Activated B cell treated with CpG ODN at 0.5 μM for 24 hours (primary cell): ENCODE data around the gene PDCD4. TPM values are rescaled to one million over a fixed set of nuclear protein-coding genes. Genes with fewer than 3 reads are reported as not detected.

ENCODE experiments used
- ATAC-seq: fragments of 200-7000 bp; cut with Tn5 transposase; one replicate; pipeline ENCODE4 v1.10.0; 2021; ENCODE audit warnings: low read depth, mild to moderate bottlenecking, moderate library complexity
- CTCF ChIA-PET: fragments of 350-600 bp; sonication (Branson Sonifier 250); formaldehyde crosslinking; loops from one replicate; lab custom pipeline; 2021; ENCODE audit warnings: antibody characterized with exemption; lab: Charles Lee
- POLR2A ChIA-PET: fragments of 350-600 bp; sonication (Branson Sonifier 250); formaldehyde crosslinking; loops from one replicate; lab custom pipeline; 2021; ENCODE audit warnings: antibody characterized with exemption; lab: Charles Lee
- DNase-seq: peaks from one replicate; pipeline ENCODE4 v3.0.0; 2022
- H3K27ac Mint-ChIP-seq: one replicate; pipeline ENCODE4 v1.8.0; 2020; ENCODE audit warnings: mixed read lengths
- H3K27me3 Mint-ChIP-seq: one replicate; pipeline ENCODE4 v1.8.0; 2021; ENCODE audit warnings: mixed read lengths
- H3K36me3 Mint-ChIP-seq: one replicate; pipeline ENCODE4 v1.8.0; 2021; ENCODE audit warnings: low read depth, mixed read lengths
- H3K4me1 Mint-ChIP-seq: one replicate; pipeline ENCODE4 v1.8.0; 2021; ENCODE audit warnings: mixed read lengths
- H3K4me3 Mint-ChIP-seq: one replicate; pipeline ENCODE4 v1.8.0; 2020; ENCODE audit warnings: mild to moderate bottlenecking, mixed read lengths
- H3K9me3 Mint-ChIP-seq: one replicate; pipeline ENCODE4 v1.8.0; 2020; ENCODE audit warnings: mixed read lengths
- intact Hi-C: fragments of 100-400 bp; cut with micrococcal nuclease; formaldehyde crosslinking; loops from one replicate; pipeline ENCODE4 v1.15.1; 2024
- total RNA-seq: library from RNA; stranded (reverse); gene quantifications from 2 replicates; pipeline ENCODE4 v1.2.3, GENCODE V29; 2022
- TF ChIP-seq, protein P1 (sequence below): fragments of 200-600 bp; IDR thresholded peaks from one replicate; pipeline ENCODE4 v1.8.0; 2022; ENCODE audit warnings: antibody characterized with exemption, mild to moderate bottlenecking

Gene PDCD4
- total RNA-seq, 1 donor from 2014 or later, result 143 TPM

DNA sequence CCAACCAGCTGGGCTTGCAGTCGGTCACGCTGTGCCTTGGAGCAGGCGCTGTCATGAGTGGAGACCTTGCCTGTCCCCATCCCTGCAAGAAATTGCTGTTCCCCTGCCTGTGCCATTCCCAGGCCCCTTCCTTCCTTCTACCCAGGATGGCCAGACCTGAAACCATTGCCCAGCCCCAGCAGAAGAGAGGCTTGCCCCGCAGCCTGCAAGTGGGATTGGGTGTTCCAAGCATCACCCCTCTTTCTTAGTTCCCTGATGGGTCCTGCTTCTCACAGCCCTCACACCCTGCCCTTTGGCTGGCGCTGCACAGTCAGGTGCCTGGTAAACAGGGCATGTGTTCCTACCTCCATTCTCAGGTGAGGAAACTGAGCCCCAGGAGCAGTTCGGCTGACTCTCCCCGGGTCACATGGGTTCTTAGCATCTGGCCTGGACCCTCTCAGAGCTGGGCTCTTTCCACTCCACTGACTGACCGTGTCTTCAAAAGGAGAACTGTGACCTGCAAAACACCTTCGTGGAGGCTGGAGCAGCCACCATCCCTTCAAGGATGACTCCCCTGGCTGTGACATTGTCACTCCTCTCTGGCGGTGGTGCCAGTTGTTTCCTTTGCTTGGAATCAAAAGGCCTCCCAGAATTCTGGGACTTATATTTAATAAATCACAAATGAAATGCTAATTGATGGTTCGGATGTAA, 41.9 kb upstream of the PDCD4 start:
- Mint-ChIP-seq H3K9me3 (no peaks in the 10 kb centered on the region), H3K36me3 (no peaks in the 10 kb centered on the region), H3K4me3 (no peak overlapping the region), H3K4me1 (peaks cover 26% of the 10 kb centered on the region), H3K27me3 (no peaks in the 10 kb centered on the region), H3K27ac (no peak overlapping the region)
- intact Hi-C loops, result no loop called here
- DNase-seq (no peak), ATAC-seq (peak; percentile 66)
- ChIA-PET CTCF (no interaction called here), POLR2A (interaction anchor here (0.8 to 1.1 kb wide), 2 partner anchors 12 to 16 kb away, joined by 3 to 5 read pairs; no protein-coding TSS in a partner anchor)
- TF ChIP-seq, protein P1, sequence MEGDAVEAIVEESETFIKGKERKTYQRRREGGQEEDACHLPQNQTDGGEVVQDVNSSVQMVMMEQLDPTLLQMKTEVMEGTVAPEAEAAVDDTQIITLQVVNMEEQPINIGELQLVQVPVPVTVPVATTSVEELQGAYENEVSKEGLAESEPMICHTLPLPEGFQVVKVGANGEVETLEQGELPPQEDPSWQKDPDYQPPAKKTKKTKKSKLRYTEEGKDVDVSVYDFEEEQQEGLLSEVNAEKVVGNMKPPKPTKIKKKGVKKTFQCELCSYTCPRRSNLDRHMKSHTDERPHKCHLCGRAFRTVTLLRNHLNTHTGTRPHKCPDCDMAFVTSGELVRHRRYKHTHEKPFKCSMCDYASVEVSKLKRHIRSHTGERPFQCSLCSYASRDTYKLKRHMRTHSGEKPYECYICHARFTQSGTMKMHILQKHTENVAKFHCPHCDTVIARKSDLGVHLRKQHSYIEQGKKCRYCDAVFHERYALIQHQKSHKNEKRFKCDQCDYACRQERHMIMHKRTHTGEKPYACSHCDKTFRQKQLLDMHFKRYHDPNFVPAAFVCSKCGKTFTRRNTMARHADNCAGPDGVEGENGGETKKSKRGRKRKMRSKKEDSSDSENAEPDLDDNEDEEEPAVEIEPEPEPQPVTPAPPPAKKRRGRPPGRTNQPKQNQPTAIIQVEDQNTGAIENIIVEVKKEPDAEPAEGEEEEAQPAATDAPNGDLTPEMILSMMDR, result no peak

DNA sequence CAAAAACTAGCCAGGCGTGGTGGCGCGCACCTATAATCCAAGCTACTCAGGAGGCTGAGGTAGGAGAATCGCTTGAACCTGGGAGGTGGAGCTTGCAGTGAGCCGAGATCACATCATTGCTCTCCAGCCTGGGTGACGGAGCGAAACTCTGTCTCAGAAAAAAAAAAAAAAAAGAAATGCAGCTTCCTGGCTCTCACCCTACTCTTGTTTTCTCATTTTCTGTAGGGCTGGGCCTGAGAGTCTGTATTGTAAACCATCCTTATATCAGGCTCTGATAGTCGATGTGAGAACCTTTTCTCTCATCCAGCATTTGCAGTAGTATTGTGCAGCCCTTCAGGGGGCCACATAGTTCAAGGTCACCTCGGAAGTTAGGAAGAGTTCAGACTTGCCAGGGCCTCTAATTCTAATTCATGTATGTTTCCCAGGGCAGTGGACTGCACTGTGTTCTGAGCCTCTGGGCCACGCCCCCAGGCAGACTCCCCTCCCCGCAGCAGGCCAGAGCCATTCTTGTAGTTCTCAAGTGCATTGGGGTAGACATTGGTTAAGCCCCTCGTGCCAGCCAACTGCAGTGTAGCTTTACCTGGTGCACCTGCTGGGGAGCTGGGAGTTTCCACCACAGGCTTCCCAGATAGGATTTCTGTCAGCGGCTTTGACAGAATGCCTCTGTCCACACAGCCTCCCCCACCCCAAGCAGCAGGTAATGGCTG, 38.3 kb upstream of the PDCD4 start:
- POLR2A ChIA-PET, result interaction anchor here (1.4 kb wide), 1 partner anchor 9 kb away, joined by 3 read pairs; no protein-coding TSS in a partner anchor
- Mint-ChIP-seq H3K9me3 (no peaks in the 10 kb centered on the region), H3K4me3 (no peak overlapping the region), H3K27me3 (no peaks in the 10 kb centered on the region), H3K36me3 (no peaks in the 10 kb centered on the region), H3K4me1 (peaks cover 33% of the 10 kb centered on the region), H3K27ac (no peak overlapping the region)
- intact Hi-C loops, result no loop called here
- TF ChIP-seq, protein P1, result no peak
- DNase-seq (no peak), ATAC-seq (no peak)
- CTCF ChIA-PET, result no interaction called here

DNA sequence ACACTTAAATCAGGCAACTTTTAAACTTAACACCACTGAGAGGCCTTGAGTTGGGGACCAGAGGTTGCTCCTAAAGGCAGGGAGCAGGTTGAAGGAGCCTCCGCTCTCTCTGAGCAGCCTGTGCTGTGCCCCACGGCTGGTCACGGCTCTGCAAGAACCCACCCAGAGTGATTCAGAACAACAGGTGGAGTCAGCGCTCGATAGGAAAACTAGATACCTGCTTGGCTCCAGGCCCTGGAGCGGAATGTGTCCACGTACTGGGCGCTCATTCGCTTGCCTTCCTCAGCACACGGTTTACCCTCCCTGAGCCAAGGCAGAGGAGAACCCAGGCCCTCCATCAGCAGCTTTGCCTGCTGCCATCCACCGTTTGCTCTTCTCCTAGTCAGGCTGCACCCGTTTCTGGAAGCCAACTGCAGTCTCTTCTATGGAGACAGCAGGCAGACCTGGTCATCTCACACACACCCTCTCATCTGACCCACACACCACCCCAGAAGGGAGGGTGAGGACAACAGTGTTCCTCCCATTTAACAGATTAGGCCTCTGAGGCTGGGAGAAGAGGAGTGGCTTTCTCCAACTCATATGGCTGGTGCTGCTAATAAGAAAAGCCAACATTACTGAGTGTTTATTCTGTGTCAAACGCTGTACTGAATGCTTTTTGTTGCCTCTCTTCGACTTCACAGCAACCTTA, 37.6 kb upstream of the PDCD4 start:
- Mint-ChIP-seq H3K4me3 (no peak overlapping the region), H3K4me1 (peaks cover 33% of the 10 kb centered on the region), H3K36me3 (no peaks in the 10 kb centered on the region), H3K27me3 (no peaks in the 10 kb centered on the region), H3K27ac (no peak overlapping the region), H3K9me3 (no peaks in the 10 kb centered on the region)
- DNase-seq (no peak), ATAC-seq (no peak)
- POLR2A ChIA-PET, result interaction anchor here (1.4 kb wide), 1 partner anchor 8 kb away, joined by 3 read pairs; no protein-coding TSS in a partner anchor
- CTCF ChIA-PET, result no interaction called here
- intact Hi-C loops, result no loop called here
- TF ChIP-seq, protein P1, result no peak

- Mint-ChIP-seq H3K27ac (no peak overlapping the region), H3K36me3 (no peaks in the 10 kb centered on the region), H3K9me3 (no peaks in the 10 kb centered on the region), H3K27me3 (no peaks in the 10 kb centered on the region), H3K4me3 (no peak overlapping the region), H3K4me1 (peaks cover 34% of the 10 kb centered on the region)
- ChIA-PET POLR2A (interaction anchor here (0.8 to 1.8 kb wide), 4 partner anchors 10 to 26 kb away, joined by 3 to 5 read pairs (median 4); no protein-coding TSS in a partner anchor), CTCF (interaction anchor here (0.9 to 1.2 kb wide), 2 partner anchors 31 to 89 kb away, joined by 3 read pairs; no protein-coding TSS in a partner anchor)
- TF ChIP-seq, protein P1, result no peak
- no peak for DNase-seq
- intact Hi-C loops, result no loop called here
- no peak for ATAC-seq
Measured at GRCh38 chr10:110834629-110835301, 37.0 kb upstream of the PDCD4 start.
